PFSK-1 (cell line): ENCODE data around the gene TBX4.

ENCODE experiments used
- POLR2AphosphoS5 ChIP-seq: IDR thresholded peaks from 2 replicates; pipeline ENCODE4 v1.6.1; 2012; ENCODE audit warnings: low read depth, mild to moderate bottlenecking, control low read depth, low read length, moderate library complexity
- SIN3A ChIP-seq: IDR thresholded peaks from 2 replicates; pipeline ENCODE4 v1.6.1; 2012; ENCODE audit warnings: mild to moderate bottlenecking, low read length, moderate library complexity, borderline replicate concordance; ENCODE audit not compliant: insufficient read depth
- TAF1 ChIP-seq: IDR thresholded peaks from 2 replicates; pipeline ENCODE4 v1.6.1; 2012; ENCODE audit warnings: low read length, control low read depth, borderline replicate concordance; ENCODE audit not compliant: insufficient read depth
- TF ChIP-seq, protein P1 (sequence below), 2 experiments: IDR thresholded peaks; 2 replicates each; pipeline versions ENCODE4 v1.6.1 to v1.8.0; 2011 to 2012; ENCODE audit warnings: low read depth in 2 of 2, low read length in 2 of 2, control low read depth in 1 of 2, inconsistent platforms in 1 of 2, mild to moderate bottlenecking in 1 of 2, moderate library complexity in 1 of 2; ENCODE audit not compliant: insufficient read depth in 1 of 2

DNA sequence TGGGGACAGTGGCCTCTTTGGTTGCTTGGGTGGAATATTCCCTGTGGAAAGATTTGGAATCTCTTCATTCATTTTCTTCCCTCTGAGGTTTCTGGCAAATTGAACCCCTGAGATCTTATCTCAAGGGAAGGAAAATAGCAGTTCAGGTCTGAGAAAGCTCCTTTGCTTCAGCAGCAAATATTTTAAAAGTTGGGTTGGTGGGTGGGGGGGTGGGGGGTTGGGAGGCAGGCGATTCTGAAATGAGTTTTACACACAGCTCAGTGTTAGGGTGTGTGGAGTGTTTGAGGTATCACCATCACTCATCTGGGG lies 45.7 kb upstream of the TBX4 start:
- no peak for TF ChIP-seq TAF1
- TF ChIP-seq POLR2AphosphoS5 = no peak
- TF ChIP-seq, protein P1, sequence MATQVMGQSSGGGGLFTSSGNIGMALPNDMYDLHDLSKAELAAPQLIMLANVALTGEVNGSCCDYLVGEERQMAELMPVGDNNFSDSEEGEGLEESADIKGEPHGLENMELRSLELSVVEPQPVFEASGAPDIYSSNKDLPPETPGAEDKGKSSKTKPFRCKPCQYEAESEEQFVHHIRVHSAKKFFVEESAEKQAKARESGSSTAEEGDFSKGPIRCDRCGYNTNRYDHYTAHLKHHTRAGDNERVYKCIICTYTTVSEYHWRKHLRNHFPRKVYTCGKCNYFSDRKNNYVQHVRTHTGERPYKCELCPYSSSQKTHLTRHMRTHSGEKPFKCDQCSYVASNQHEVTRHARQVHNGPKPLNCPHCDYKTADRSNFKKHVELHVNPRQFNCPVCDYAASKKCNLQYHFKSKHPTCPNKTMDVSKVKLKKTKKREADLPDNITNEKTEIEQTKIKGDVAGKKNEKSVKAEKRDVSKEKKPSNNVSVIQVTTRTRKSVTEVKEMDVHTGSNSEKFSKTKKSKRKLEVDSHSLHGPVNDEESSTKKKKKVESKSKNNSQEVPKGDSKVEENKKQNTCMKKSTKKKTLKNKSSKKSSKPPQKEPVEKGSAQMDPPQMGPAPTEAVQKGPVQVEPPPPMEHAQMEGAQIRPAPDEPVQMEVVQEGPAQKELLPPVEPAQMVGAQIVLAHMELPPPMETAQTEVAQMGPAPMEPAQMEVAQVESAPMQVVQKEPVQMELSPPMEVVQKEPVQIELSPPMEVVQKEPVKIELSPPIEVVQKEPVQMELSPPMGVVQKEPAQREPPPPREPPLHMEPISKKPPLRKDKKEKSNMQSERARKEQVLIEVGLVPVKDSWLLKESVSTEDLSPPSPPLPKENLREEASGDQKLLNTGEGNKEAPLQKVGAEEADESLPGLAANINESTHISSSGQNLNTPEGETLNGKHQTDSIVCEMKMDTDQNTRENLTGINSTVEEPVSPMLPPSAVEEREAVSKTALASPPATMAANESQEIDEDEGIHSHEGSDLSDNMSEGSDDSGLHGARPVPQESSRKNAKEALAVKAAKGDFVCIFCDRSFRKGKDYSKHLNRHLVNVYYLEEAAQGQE (IDR thresholded peaks at IDR 0.05; ENCODE audit: insufficient read depth in 1 of 2, low read depth in 2 of 2, low read length in 2 of 2) = no peak
- TF ChIP-seq SIN3A = no peak
